Measurements from ENCODE around the gene PAM.
A peak's percentile ranks its signal among the peaks of the same experiment; 100 is the strongest.

PAM gene

GRCh38 chr5:102796009-102796408 is 40.9 kb downstream of the PAM start:
- Histone ChIP-seq H3K4me3 (ENCODE audit: extremely low read depth, insufficient read depth, low read length, poor library complexity, severe bottlenecking) (no peak overlapping the region), H3K27ac (ENCODE audit: low read depth, low read length, severe bottlenecking) (no peak overlapping the region), H3K9me3 (ENCODE audit: control insufficient read depth, low read length) (no peaks in the 10 kb centered on the region), H3K36me3 (ENCODE audit: control insufficient read depth, insufficient read depth, low read length) (no peaks in the 10 kb centered on the region), H3K4me1 (ENCODE audit: control insufficient read depth, insufficient read depth, low read length, poor library complexity, severe bottlenecking) (peaks cover 6% of the 10 kb centered on the region)
- WGBS, 2 experiments (ENCODE audit: insufficient coverage in 2 of 2) = 92 to 100% methylated on average over 2 of the region's 2 CpGs

GRCh38 chr5:102796498-102796897 is 41.4 kb downstream of the PAM start:
- Histone ChIP-seq H3K9me3 (ENCODE audit: control insufficient read depth, low read length) (no peaks in the 10 kb centered on the region), H3K27ac (ENCODE audit: low read depth, low read length, severe bottlenecking) (no peak overlapping the region), H3K4me1 (ENCODE audit: control insufficient read depth, insufficient read depth, low read length, poor library complexity, severe bottlenecking) (peaks cover 6% of the 10 kb centered on the region), H3K4me3 (ENCODE audit: extremely low read depth, insufficient read depth, low read length, poor library complexity, severe bottlenecking) (no peak overlapping the region), H3K36me3 (ENCODE audit: control insufficient read depth, insufficient read depth, low read length) (no peaks in the 10 kb centered on the region)
- WGBS, 2 experiments (ENCODE audit: insufficient coverage in 2 of 2) = no CpG with 5 or more reads among the region's 2 CpGs

- H3K27ac ChIP-seq (ENCODE audit: low read depth, low read length, severe bottlenecking) = no peak overlapping the region
- no CpG with 5 or more reads among the region's 1 CpG for WGBS, 2 experiments (ENCODE audit: insufficient coverage in 2 of 2)
- peaks cover 6% of the 10 kb centered on the region for H3K4me1 ChIP-seq (ENCODE audit: control insufficient read depth, insufficient read depth, low read length, poor library complexity, severe bottlenecking)
- no peaks in the 10 kb centered on the region for H3K9me3 ChIP-seq (ENCODE audit: control insufficient read depth, low read length)
- no peaks in the 10 kb centered on the region for H3K36me3 ChIP-seq (ENCODE audit: control insufficient read depth, insufficient read depth, low read length)
- no peak overlapping the region for H3K4me3 ChIP-seq (ENCODE audit: extremely low read depth, insufficient read depth, low read length, poor library complexity, severe bottlenecking)
Measured at GRCh38 chr5:102797322-102797884, 42.3 kb downstream of the PAM start.

GRCh38 chr5:102798104-102798785 is 43.1 kb downstream of the PAM start:
- Histone ChIP-seq H3K4me3 (ENCODE audit: extremely low read depth, insufficient read depth, low read length, poor library complexity, severe bottlenecking) (no peak overlapping the region), H3K27ac (ENCODE audit: low read depth, low read length, severe bottlenecking) (no peak overlapping the region), H3K4me1 (ENCODE audit: control insufficient read depth, insufficient read depth, low read length, poor library complexity, severe bottlenecking) (peaks cover 6% of the 10 kb centered on the region), H3K36me3 (ENCODE audit: control insufficient read depth, insufficient read depth, low read length) (no peaks in the 10 kb centered on the region), H3K9me3 (ENCODE audit: control insufficient read depth, low read length) (no peaks in the 10 kb centered on the region)
- 100% methylated on average over 1 of the region's 5 CpGs; no CpG with 5 or more reads in 1 of the 2 experiments for WGBS, 2 experiments (ENCODE audit: insufficient coverage in 2 of 2)

- H3K9me3 ChIP-seq (ENCODE audit: control insufficient read depth, low read length) = no peaks in the 10 kb centered on the region
- 92 to 100% methylated on average over 1 to 2 of the region's 2 CpGs for WGBS, 2 experiments (ENCODE audit: insufficient coverage in 2 of 2)
- H3K4me1 ChIP-seq (ENCODE audit: control insufficient read depth, insufficient read depth, low read length, poor library complexity, severe bottlenecking) = peaks cover 10% of the 10 kb centered on the region
- H3K36me3 ChIP-seq (ENCODE audit: control insufficient read depth, insufficient read depth, low read length) = no peaks in the 10 kb centered on the region
- H3K4me3 ChIP-seq (ENCODE audit: extremely low read depth, insufficient read depth, low read length, poor library complexity, severe bottlenecking) = no peak overlapping the region
- no peak overlapping the region for H3K27ac ChIP-seq (ENCODE audit: low read depth, low read length, severe bottlenecking)
Measured at GRCh38 chr5:102799017-102799416, 43.9 kb downstream of the PAM start.

- no peaks in the 10 kb centered on the region for H3K36me3 ChIP-seq (ENCODE audit: control insufficient read depth, insufficient read depth, low read length)
- H3K27ac ChIP-seq (ENCODE audit: low read depth, low read length, severe bottlenecking) = peak overlapping the region; percentile 7
- WGBS, 2 experiments (ENCODE audit: insufficient coverage in 2 of 2) = 80 to 86% methylated on average over 1 of the region's 2 CpGs
- H3K9me3 ChIP-seq (ENCODE audit: control insufficient read depth, low read length) = no peaks in the 10 kb centered on the region
- peaks cover 10% of the 10 kb centered on the region for H3K4me1 ChIP-seq (ENCODE audit: control insufficient read depth, insufficient read depth, low read length, poor library complexity, severe bottlenecking)
- H3K4me3 ChIP-seq (ENCODE audit: extremely low read depth, insufficient read depth, low read length, poor library complexity, severe bottlenecking) = no peak overlapping the region
Measured at GRCh38 chr5:102800427-102800826, 45.3 kb downstream of the PAM start.

GRCh38 chr5:102801371-102801770 is 46.3 kb downstream of the PAM start:
- H3K9me3 ChIP-seq (ENCODE audit: control insufficient read depth, low read length) = no peaks in the 10 kb centered on the region
- no peak overlapping the region for H3K4me3 ChIP-seq (ENCODE audit: extremely low read depth, insufficient read depth, low read length, poor library complexity, severe bottlenecking)
- H3K27ac ChIP-seq (ENCODE audit: low read depth, low read length, severe bottlenecking) = no peak overlapping the region
- 82 to 89% methylated on average over 3 of the region's 3 CpGs for WGBS, 2 experiments (ENCODE audit: insufficient coverage in 2 of 2)
- peaks cover 10% of the 10 kb centered on the region for H3K4me1 ChIP-seq (ENCODE audit: control insufficient read depth, insufficient read depth, low read length, poor library complexity, severe bottlenecking)
- H3K36me3 ChIP-seq (ENCODE audit: control insufficient read depth, insufficient read depth, low read length) = no peaks in the 10 kb centered on the region

- H3K27ac ChIP-seq (ENCODE audit: low read depth, low read length, severe bottlenecking) = no peak overlapping the region
- peaks cover 15% of the 10 kb centered on the region for H3K4me1 ChIP-seq (ENCODE audit: control insufficient read depth, insufficient read depth, low read length, poor library complexity, severe bottlenecking)
- WGBS, 2 experiments (ENCODE audit: insufficient coverage in 2 of 2) = 93% methylated on average over 2 of the region's 6 CpGs
- H3K9me3 ChIP-seq (ENCODE audit: control insufficient read depth, low read length) = no peaks in the 10 kb centered on the region
- H3K4me3 ChIP-seq (ENCODE audit: extremely low read depth, insufficient read depth, low read length, poor library complexity, severe bottlenecking) = no peak overlapping the region
- H3K36me3 ChIP-seq (ENCODE audit: control insufficient read depth, insufficient read depth, low read length) = no peaks in the 10 kb centered on the region
Measured at GRCh38 chr5:102802708-102803458, 47.8 kb downstream of the PAM start.

- Histone ChIP-seq H3K27ac (ENCODE audit: low read depth, low read length, severe bottlenecking) (peak overlapping the region; percentile 70), H3K4me1 (ENCODE audit: control insufficient read depth, insufficient read depth, low read length, poor library complexity, severe bottlenecking) (peaks cover 18% of the 10 kb centered on the region), H3K36me3 (ENCODE audit: control insufficient read depth, insufficient read depth, low read length) (no peaks in the 10 kb centered on the region), H3K9me3 (ENCODE audit: control insufficient read depth, low read length) (no peaks in the 10 kb centered on the region), H3K4me3 (ENCODE audit: extremely low read depth, insufficient read depth, low read length, poor library complexity, severe bottlenecking) (no peak overlapping the region)
- 35% methylated on average over 3 of the region's 7 CpGs; no CpG with 5 or more reads in 1 of the 2 experiments for WGBS, 2 experiments (ENCODE audit: insufficient coverage in 2 of 2)
Measured at GRCh38 chr5:102807878-102808502, 52.9 kb downstream of the PAM start.

- peaks cover 14% of the 10 kb centered on the region for H3K4me1 ChIP-seq (ENCODE audit: control insufficient read depth, insufficient read depth, low read length, poor library complexity, severe bottlenecking)
- no peak overlapping the region for H3K4me3 ChIP-seq (ENCODE audit: extremely low read depth, insufficient read depth, low read length, poor library complexity, severe bottlenecking)
Measured at GRCh38 chr5:102809033-102809432, 53.9 kb downstream of the PAM start.

More at GRCh38 chr5:102809033-102809432, 53.9 kb downstream of the PAM start:
- 100% methylated on average over 1 to 2 of the region's 4 CpGs for WGBS, 2 experiments (ENCODE audit: insufficient coverage in 2 of 2)
- Histone ChIP-seq H3K9me3 (ENCODE audit: control insufficient read depth, low read length) (no peaks in the 10 kb centered on the region), H3K27ac (ENCODE audit: low read depth, low read length, severe bottlenecking) (no peak overlapping the region), H3K36me3 (ENCODE audit: control insufficient read depth, insufficient read depth, low read length) (no peaks in the 10 kb centered on the region)
